Measurements from ENCODE around the gene CHST10. TPM values are rescaled to one million over a fixed set of nuclear protein-coding genes. Genes with fewer than 3 reads are reported as not detected.

The CHST10 gene
- total RNA-seq, 1 experiment from 2014 or later = 29.7 TPM

DNA sequence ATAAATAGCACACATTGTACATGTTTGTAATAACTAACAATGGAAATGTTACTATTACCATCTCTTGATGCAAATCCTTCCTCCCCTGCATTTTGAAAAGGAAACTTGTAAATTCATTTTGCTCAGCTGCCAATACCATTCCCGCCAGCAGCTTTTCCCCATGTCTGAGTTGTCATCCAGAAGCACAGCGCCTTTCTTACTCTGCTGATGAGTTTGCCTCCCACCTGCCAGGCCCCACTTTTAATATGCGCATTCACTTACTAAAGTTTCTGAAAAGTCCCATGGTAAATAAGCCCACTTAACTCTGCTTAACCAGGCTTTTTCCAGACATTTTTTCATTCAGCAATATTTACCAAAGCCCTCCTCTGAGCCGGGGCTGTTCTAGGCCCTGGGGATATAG, 3.9 kb downstream of the CHST10 start:
- Histone ChIP-seq H3K27me3 (ENCODE audit: insufficient read depth, low read length) (no peaks in the 10 kb centered on the region), H3K4ac (ENCODE audit: low read depth, low read length) (no peak overlapping the region), H2AFZ (ENCODE audit: low read length) (no peak overlapping the region), H4K5ac (ENCODE audit: insufficient read length, low read depth, low read length) (no peak overlapping the region), H3K9me3 (ENCODE audit: control insufficient read depth, low read depth, low read length) (no peaks in the 10 kb centered on the region), H3K79me2 (ENCODE audit: insufficient read depth, low read length) (peaks cover 8% of the 10 kb centered on the region; the same call in 1 of the 2 replicates), H4K20me1 (ENCODE audit: control insufficient read depth, insufficient read depth, insufficient read length) (no peaks in the 10 kb centered on the region), H3K27ac (ENCODE audit: insufficient read length, low read depth, low read length) (no peak overlapping the region), H3K14ac (ENCODE audit: insufficient read depth, low read length) (no peak overlapping the region), H3K9ac (ENCODE audit: extremely low read depth, insufficient read length, low read length) (no peak overlapping the region), H2BK20ac (ENCODE audit: low read depth, low read length, poor library complexity, severe bottlenecking) (no peak overlapping the region), H4K8ac (replicated peaks; ENCODE audit: insufficient read length, low read depth, low read length) (no peak overlapping the region), H2BK15ac (ENCODE audit: low read depth, low read length) (no peak overlapping the region), H2AK5ac (ENCODE audit: insufficient read length, low read length) (no peak overlapping the region), H3K23ac (ENCODE audit: insufficient read length, low read depth, low read length) (no peak overlapping the region), H2BK120ac (ENCODE audit: low read depth, low read length, poor library complexity, severe bottlenecking) (no peak overlapping the region), H3K4me2 (ENCODE audit: insufficient read depth, insufficient read length, low read length) (no peak overlapping the region), H3T11ph (ENCODE audit: low read length) (no peak overlapping the region), H3K4me1 (ENCODE audit: insufficient read depth, low read length) (peaks cover 31% of the 10 kb centered on the region), H3K79me1 (ENCODE audit: insufficient read depth, low read depth, low read length, poor library complexity, severe bottlenecking) (no peaks in the 10 kb centered on the region), H2BK12ac (ENCODE audit: insufficient read length, low read depth, low read length) (no peak overlapping the region), H3K18ac (ENCODE audit: insufficient read length, low read depth, low read length) (no peak overlapping the region), H4K91ac (ENCODE audit: insufficient read length, low read depth, low read length) (no peak overlapping the region), H3K23me2 (ENCODE audit: insufficient read length, low read depth, low read length, poor library complexity, severe bottlenecking) (peaks cover 13% of the 10 kb centered on the region), H3K56ac (ENCODE audit: insufficient read length, low read depth, low read length) (no peak overlapping the region), H2BK5ac (ENCODE audit: insufficient read length, low read length) (no peak overlapping the region)
- peaks cover 5% of the 10 kb centered on the region for H3K27me3 Mint-ChIP-seq (ENCODE audit: low read depth)
- TF ChIP-seq, protein P1, sequence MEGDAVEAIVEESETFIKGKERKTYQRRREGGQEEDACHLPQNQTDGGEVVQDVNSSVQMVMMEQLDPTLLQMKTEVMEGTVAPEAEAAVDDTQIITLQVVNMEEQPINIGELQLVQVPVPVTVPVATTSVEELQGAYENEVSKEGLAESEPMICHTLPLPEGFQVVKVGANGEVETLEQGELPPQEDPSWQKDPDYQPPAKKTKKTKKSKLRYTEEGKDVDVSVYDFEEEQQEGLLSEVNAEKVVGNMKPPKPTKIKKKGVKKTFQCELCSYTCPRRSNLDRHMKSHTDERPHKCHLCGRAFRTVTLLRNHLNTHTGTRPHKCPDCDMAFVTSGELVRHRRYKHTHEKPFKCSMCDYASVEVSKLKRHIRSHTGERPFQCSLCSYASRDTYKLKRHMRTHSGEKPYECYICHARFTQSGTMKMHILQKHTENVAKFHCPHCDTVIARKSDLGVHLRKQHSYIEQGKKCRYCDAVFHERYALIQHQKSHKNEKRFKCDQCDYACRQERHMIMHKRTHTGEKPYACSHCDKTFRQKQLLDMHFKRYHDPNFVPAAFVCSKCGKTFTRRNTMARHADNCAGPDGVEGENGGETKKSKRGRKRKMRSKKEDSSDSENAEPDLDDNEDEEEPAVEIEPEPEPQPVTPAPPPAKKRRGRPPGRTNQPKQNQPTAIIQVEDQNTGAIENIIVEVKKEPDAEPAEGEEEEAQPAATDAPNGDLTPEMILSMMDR (conservative IDR thresholded peaks at IDR 0.05) = no peak
- no peak for DNase-seq
- no CpG with 5 or more reads among the region's 4 CpGs for WGBS (ENCODE audit: extremely low coverage, insufficient read length, low lambda C conversion rate)
- no peaks in the 10 kb centered on the region for H3K9me3 Mint-ChIP-seq
- H3K4me1 Mint-ChIP-seq = peaks cover 80 to 85% of the 10 kb centered on the region in 2 experiments
- peaks cover 4 to 5% (median 5%) of the 10 kb centered on the region in 3 experiments; a peak in 6 of 7 replicates for H3K36me3 Mint-ChIP-seq (ENCODE audit: insufficient read depth in 1 of 3, low read depth in 3 of 3)
- H3K27ac Mint-ChIP-seq = peak overlapping the region; percentile 87 to 98 (median 98)
- H3K4me3 Mint-ChIP-seq = peak overlapping the region; percentile 7 to 63; a peak in 4 of 5 replicates
